ENCODE results near the gene CNTNAP2.

DNA sequence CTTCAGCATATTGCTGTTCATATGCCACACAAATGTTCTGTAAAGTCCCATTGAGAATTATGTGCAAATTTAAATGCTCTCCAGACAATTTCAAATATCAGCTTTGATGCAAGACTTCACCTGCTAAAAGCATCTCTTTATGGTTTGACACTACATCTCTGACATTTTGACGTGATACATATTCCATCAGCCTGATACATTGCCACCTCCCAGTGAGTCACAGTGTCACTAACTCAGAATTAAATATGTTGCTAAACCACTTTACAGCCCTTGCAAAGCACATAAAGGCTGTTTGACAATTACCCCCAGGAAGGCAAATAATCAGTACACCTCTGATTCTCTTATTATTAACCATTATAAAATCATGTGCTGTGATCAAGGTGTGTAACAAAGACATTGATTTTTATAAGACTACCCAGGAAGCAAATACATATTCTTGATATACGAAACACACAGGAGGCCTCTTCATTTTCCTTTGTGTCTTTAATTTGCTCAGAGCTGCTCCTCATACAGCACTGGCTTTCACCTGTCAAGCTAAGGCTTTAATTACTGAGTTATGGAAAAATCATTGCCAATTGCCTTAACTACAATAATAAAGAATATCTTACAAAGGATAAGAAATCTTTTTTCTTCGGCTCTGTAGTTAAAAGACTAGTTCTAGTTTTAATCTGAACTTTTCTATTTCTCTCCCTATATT, 1926.5 kb downstream of the CNTNAP2 start:
- TF ChIP-seq CTCF (conservative IDR thresholded peaks at IDR 0.05 in 1 of 2, IDR thresholded peaks at IDR 0.05 in 1 of 2; ENCODE audit: low read depth in 1 of 2, low read length in 2 of 2) (no peak), EZH2 (IDR thresholded peaks at IDR 0.05; ENCODE audit: low read length, missing control alignments) (no peak)

Measured in fibroblast of lung (primary cell).